ENCODE measurements around the gene RPS6KA2.
A peak's percentile ranks its signal among the peaks of the same experiment; 100 is the strongest.

RPS6KA2 gene

DNA sequence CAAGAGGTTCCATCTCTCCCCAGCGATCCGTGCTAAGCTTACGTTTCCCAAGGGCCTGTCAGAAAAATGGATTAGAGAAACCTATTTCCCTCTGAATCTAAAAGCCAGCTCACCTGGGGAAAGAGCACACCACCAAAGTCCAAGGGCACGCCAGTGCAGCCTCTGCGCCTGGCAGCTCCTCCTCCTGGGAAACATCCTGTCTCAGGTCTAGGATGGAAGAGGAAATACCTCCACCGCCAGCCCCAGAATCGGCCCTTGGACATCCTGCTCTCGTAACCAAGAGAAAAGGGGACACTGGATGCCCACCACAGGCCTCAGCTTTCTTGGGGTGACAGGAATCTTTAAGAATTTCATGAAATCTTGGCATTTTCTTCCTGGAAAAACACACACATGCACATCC, 59.2 kb downstream of the RPS6KA2 start:
- no peak for DNase-seq

- DNase-seq = no peak
These were observed 59.9 kb downstream of the RPS6KA2 start for GRCh38 chr6:166567107-166567506.

- DNase-seq = no peak
These were observed 60.7 kb downstream of the RPS6KA2 start for GRCh38 chr6:166566026-166567011.

DNA sequence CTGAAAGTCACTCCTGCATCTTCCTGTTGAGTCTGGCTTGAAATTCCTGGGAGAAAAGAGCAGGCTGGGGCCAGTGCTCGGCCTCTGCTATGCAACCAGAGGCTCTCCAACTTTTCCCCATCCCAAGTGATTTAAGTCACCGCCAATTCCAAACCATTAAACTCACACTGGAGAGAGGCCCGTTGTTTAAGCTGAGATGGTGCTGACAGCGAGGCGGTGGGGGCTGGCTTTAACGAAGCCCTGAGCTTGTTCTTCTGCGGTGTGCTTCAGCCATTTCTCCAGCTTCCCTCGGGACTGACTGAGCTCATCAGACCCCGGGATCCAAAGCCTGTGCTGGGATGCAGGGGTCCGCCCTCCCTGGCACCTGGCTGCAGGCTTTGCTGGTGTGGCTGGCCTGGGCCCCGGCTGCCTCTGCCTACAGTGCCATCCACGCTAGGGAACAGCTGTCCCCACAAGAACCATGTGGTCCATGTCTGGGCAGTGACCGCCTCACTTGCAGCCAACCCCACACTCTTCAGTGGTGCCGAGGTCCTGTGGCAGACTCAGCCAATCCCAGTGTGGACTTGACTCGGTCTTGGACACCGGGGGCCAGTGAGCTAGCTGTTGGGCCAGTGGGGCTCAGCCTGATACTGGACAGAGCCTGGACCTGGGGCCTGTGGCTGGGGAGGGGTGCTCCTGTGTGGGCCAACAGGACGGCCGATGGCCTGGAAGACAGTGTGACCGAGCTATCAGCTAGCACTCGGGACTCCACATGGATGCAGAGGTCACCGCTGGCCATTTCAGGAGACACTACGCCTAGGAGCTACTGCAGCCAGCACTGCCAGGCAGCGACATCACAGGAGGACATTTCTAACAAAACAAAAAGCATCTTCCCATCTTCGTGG, 61.7 kb downstream of the RPS6KA2 start:
- no peak for DNase-seq

- DNase-seq = peak; percentile 73
These were observed 63.2 kb downstream of the RPS6KA2 start for GRCh38 chr6:166563805-166564204.

DNA sequence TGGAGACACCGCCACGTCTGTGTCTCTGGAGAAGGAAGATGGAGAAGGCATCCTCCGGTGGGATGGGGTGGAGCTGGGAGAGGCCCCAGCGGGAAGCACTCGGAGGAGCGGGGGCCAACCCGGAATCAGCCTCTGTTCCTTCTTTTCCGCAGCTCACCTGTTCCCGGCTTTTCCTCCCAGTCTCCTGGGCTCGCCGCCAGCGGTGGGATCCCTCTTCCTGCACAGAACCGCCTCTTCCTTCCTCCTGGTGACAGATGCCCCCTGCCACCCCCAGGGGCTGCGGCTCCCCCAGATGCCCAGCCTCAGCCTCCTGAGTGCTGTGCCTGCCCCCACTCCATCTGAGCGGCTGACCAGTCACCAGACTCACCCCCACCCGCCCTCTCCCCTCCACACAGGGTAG, 63.9 kb downstream of the RPS6KA2 start:
- DNase-seq = no peak

GRCh38 chr6:166562726-166563125, 64.3 kb downstream of the RPS6KA2 start:
- no peak for DNase-seq

DNA sequence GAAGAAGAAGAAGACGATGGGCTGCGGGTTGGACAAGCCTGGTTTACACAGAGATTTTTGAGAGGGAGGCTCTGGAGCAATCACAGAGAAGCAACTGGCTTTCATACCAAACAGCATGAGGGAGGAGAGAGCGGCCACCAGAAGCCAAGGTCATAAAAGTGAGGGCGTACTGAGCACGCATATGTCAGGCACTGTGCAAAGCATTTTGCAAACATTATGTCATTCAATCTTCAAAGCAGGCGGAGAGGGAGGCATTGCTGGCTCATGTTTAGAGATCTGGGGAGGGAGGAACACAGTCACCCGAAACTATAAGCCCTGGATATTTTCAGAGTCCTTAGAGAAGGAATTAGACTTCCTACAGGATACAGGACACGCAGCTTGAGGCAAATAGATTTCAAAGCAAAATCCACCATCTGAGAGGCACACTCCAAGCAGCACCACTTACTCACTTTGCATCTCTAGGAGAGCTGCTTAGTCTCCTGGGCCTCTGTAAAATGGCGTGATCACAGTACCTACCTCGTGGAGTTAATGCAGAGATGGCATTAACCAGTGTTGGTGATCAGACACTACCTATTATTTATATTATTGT, 65.2 kb downstream of the RPS6KA2 start:
- DNase-seq = no peak

DNA sequence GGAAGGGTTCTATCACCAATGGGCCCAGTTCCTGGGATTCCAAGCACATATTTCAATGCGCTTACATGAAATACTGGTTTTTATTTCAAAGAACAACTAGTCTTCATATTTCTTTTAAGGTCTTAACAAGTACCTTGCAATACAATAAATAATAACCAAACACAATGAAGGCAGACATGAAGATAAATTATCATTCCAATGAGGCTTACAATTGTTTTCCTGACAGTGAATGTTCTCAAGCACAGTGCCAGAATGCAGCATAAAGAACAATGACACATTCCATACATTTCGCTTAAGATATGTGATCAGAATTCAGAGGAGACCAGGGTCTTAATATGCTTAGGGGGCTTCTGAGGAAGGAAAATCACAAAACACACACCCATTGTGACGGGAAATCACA, 66.8 kb downstream of the RPS6KA2 start:
- no peak for DNase-seq

GRCh38 chr6:166559662-166560061, 67.4 kb downstream of the RPS6KA2 start:
- DNase-seq = no peak

DNA sequence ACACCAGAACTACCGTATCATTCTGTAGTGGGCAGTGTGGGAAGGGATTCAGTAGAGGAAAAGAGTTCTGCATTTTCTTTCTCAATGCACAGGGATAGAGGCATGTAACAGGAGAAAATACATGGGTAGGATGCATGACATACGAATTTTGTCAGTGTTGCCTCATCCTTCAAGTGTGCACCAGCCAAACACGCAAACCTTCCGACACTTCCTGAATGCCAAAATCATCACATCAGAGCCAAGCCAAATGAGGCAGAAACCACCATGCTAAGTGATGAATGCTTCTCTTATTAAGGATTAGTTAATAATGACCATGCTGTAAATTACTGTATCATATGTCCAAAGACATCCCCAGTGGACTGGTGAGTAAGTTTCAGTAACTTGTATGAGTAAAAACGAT, 67.8 kb downstream of the RPS6KA2 start:
- DNase-seq = no peak

DNA sequence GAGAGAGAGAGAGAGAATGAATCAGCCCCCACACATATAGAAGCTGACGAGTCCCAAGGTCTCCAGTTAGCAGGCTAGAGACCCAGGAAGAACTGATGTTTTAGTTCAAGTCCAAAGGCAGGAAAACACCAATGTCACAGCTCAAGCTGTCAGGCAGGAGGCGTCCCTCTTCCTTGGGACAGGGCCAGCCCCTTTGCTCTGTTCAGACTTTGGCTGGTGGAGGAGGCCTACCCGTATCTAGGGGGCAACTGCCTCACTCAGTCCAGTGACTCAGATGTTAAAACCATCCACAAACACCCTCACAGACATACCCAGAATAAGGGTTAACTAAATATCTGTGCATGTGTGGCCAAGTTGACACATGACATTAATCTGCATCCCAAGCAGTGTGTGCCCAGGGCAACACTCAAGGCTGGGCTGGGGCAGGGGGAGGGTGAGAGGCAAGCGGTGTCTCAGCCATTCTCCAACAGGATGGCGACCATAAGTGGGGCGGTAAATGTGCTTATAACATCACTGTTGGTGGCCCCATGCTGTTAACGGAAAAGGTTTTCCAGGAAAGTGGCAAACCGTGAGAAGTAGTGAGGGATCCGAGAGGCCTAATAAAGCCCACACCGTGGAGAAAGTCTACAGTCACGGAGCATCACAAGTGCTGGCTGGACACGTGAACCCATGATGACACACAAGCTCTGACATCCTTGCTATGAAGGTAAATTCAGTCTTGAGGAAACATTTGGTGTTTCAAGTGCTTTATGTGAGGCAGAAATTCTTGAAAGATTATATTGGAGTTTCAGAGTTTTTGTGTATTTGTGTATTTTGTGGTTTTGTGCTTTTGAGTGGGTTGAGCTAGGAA, 68.7 kb downstream of the RPS6KA2 start:
- DNase-seq = no peak

DNA sequence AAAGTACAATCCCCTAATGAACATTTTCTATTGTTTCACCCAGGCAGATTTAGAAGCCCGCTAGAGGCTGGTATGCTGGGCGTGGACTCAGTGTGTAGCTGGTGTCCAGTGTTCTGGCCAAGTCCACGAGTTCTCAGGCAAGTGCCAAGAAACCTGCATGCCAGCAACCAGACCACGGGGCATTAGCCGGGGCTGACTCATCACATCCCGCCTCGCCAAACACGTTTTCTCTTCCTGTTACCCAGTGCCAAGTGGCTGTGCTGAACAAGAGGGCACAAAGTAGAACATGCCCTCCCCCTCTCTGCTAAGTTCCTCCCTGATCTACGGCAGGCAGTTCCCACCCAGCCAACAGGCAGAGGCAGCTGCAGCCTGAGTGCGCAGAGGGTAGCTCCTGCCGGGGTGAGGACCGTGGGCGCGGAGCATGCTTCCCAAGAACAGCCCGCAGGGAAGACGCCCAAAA, 70.2 kb downstream of the RPS6KA2 start:
- DNase-seq = no peak

- no peak for DNase-seq
These were observed 70.7 kb downstream of the RPS6KA2 start for GRCh38 chr6:166556336-166556735.

- DNase-seq = no peak
These were observed 72.0 kb downstream of the RPS6KA2 start for GRCh38 chr6:166555086-166555485.

- DNase-seq = no peak
These were observed 72.7 kb downstream of the RPS6KA2 start for GRCh38 chr6:166554316-166554715.

- no peak for DNase-seq
These were observed 73.3 kb downstream of the RPS6KA2 start for GRCh38 chr6:166553563-166554271.

- no peak for DNase-seq
These were observed 74.5 kb downstream of the RPS6KA2 start for GRCh38 chr6:166552600-166552999.

GRCh38 chr6:166551754-166552495, 75.1 kb downstream of the RPS6KA2 start:
- no peak for DNase-seq

GRCh38 chr6:166546653-166547052, 80.4 kb downstream of the RPS6KA2 start:
- no peak for DNase-seq
